ENCODE data around the gene XPNPEP3. TPM values are rescaled to one million over a fixed set of nuclear protein-coding genes. Genes with fewer than 3 reads are reported as not detected.

The XPNPEP3 gene
- total RNA-seq, 1 experiment from 2014 or later: 16.7 TPM

Other genes starting within 250 kb of the XPNPEP3 start
- gene MRTFA, start 220.4 kb upstream of the XPNPEP3 start, total RNA-seq (2014; rRNA removed; shearing (Covaris generic)): 13.6 and 20.5 TPM in 2 replicates
- not detected in 2 replicates for gene MCHR1, start 177.7 kb upstream of the XPNPEP3 start, total RNA-seq (2014; rRNA removed; shearing (Covaris generic))
- gene SLC25A17, start 37.8 kb upstream of the XPNPEP3 start, total RNA-seq (2014; rRNA removed; shearing (Covaris generic)): 46.1 and 47.3 TPM in 2 replicates
- 145 and 175 TPM in 2 replicates for gene ST13, start 509 bp upstream of the XPNPEP3 start, total RNA-seq (2014; rRNA removed; shearing (Covaris generic))
- gene DNAJB7, start 5.0 kb downstream of the XPNPEP3 start, total RNA-seq (2014; rRNA removed; shearing (Covaris generic)): not detected in 2 replicates
- 76.0 and 76.7 TPM in 2 replicates for gene RBX1, start 94.2 kb downstream of the XPNPEP3 start, total RNA-seq (2014; rRNA removed; shearing (Covaris generic))
- 27.1 and 30.7 TPM in 2 replicates for gene EP300, start 235.4 kb downstream of the XPNPEP3 start, total RNA-seq (2014; rRNA removed; shearing (Covaris generic))

Data from H4 (cell line).